Right atrium auricular region (tissue), 2 donors: ENCODE data around the gene KCNQ1. TPM values are rescaled to one million over a fixed set of nuclear protein-coding genes. Genes with fewer than 3 reads are reported as not detected.

ENCODE experiments used
- DNase-seq: peaks from one replicate; pipeline ENCODE4 v3.0.0-alpha.2; 2019; ENCODE audit warnings: low spot score
- H3K27ac ChIP-seq, 2 donors: fragments of 200-600 bp; sonication (generic); 1 replicate in 1 of 2; 2 replicates in 1 of 2; pipeline ENCODE4 v1.5.1; 2016 to 2019
- H3K27me3 ChIP-seq, 2 donors: fragments of 200-600 bp; sonication (generic); one replicate each; pipeline versions ENCODE4 v1.5.1 to v1.6.0; 2017 to 2019
- H3K36me3 ChIP-seq: fragments of 200-600 bp; sonication (generic); one replicate; pipeline ENCODE4 v1.5.1; 2016
- H3K4me1 ChIP-seq, 2 donors: fragments of 200-600 bp; sonication (generic); one replicate each; pipeline versions ENCODE4 v1.5.1 to v1.6.0; 2017 to 2019
- H3K4me3 ChIP-seq, 2 donors: fragments of 200-600 bp; sonication (generic); 1 replicate in 1 of 2; 2 replicates in 1 of 2; pipeline ENCODE4 v1.5.1; 2017 to 2019; ENCODE audit warnings: mild to moderate bottlenecking in 1 of 2, moderate library complexity in 1 of 2
- H3K9me3 ChIP-seq, 2 donors: fragments of 200-600 bp; sonication (generic); one replicate each; pipeline ENCODE4 v1.5.1; 2019
- total RNA-seq, 2 donors: library from RNA; depleted of rRNA; stranded (reverse); fragments of >200 nt; gene quantifications; one replicate each; pipeline ENCODE4 v1.1.0, GENCODE V29; 2016
- TF ChIP-seq, protein P1 (sequence below), 2 donors: fragments of 200-600 bp; sonication (generic); IDR thresholded peaks; one replicate each; pipeline ENCODE4 v1.5.1; 2019; ENCODE audit warnings: antibody characterized with exemption in 2 of 2

Gene KCNQ1
- total RNA-seq, 2 donors from 2014 or later: 12.7 to 25.1 TPM

- peak overlapping the region; percentile 82 to 85 for H3K27ac ChIP-seq
- TF ChIP-seq, protein P1, sequence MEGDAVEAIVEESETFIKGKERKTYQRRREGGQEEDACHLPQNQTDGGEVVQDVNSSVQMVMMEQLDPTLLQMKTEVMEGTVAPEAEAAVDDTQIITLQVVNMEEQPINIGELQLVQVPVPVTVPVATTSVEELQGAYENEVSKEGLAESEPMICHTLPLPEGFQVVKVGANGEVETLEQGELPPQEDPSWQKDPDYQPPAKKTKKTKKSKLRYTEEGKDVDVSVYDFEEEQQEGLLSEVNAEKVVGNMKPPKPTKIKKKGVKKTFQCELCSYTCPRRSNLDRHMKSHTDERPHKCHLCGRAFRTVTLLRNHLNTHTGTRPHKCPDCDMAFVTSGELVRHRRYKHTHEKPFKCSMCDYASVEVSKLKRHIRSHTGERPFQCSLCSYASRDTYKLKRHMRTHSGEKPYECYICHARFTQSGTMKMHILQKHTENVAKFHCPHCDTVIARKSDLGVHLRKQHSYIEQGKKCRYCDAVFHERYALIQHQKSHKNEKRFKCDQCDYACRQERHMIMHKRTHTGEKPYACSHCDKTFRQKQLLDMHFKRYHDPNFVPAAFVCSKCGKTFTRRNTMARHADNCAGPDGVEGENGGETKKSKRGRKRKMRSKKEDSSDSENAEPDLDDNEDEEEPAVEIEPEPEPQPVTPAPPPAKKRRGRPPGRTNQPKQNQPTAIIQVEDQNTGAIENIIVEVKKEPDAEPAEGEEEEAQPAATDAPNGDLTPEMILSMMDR (IDR thresholded peaks at IDR 0.05): no peak
- H3K4me3 ChIP-seq: peak overlapping the region in 1 of 2 donors; percentile 10
- peak; percentile 94 for DNase-seq
- H3K4me1 ChIP-seq: peaks cover 0 to 44% of the 10 kb centered on the region in 2 donors
- H3K9me3 ChIP-seq: peaks cover 0 to 9% of the 10 kb centered on the region in 2 donors
- no peaks in the 10 kb centered on the region for H3K36me3 ChIP-seq
- H3K27me3 ChIP-seq: no peaks in the 10 kb centered on the region
These were observed 381.3 kb downstream of the KCNQ1 start for GRCh38 chr11:2825889-2826678.

GRCh38 chr11:2826679-2827056 is 381.9 kb downstream of the KCNQ1 start:
- H3K27me3 ChIP-seq: no peaks in the 10 kb centered on the region
- TF ChIP-seq, protein P1 (IDR thresholded peaks at IDR 0.05): no peak
- H3K9me3 ChIP-seq: peaks cover 0 to 9% of the 10 kb centered on the region in 2 donors
- no peak overlapping the region for H3K4me3 ChIP-seq
- H3K36me3 ChIP-seq: no peaks in the 10 kb centered on the region
- H3K27ac ChIP-seq: peak overlapping the region; percentile 82 to 85
- H3K4me1 ChIP-seq: peaks cover 0 to 45% of the 10 kb centered on the region in 2 donors
- DNase-seq: no peak

GRCh38 chr11:2827256-2827655 is 382.4 kb downstream of the KCNQ1 start:
- no peak for DNase-seq
- Histone ChIP-seq H3K27me3 (no peaks in the 10 kb centered on the region), H3K36me3 (no peaks in the 10 kb centered on the region), H3K4me1 (peaks cover 0 to 45% of the 10 kb centered on the region in 2 donors), H3K4me3 (no peak overlapping the region), H3K27ac (peak overlapping the region; percentile 82 to 85), H3K9me3 (peaks cover 0 to 9% of the 10 kb centered on the region in 2 donors)
- TF ChIP-seq, protein P1 (IDR thresholded peaks at IDR 0.05): no peak

GRCh38 chr11:2827792-2828191 is 383.0 kb downstream of the KCNQ1 start:
- peaks cover 0 to 45% of the 10 kb centered on the region in 2 donors for H3K4me1 ChIP-seq
- H3K27ac ChIP-seq: peak overlapping the region; percentile 53 to 82
- peaks cover 0 to 9% of the 10 kb centered on the region in 2 donors for H3K9me3 ChIP-seq
- no peaks in the 10 kb centered on the region for H3K36me3 ChIP-seq
- DNase-seq: no peak
- TF ChIP-seq, protein P1 (IDR thresholded peaks at IDR 0.05): no peak
- H3K27me3 ChIP-seq: no peaks in the 10 kb centered on the region
- no peak overlapping the region for H3K4me3 ChIP-seq

DNA sequence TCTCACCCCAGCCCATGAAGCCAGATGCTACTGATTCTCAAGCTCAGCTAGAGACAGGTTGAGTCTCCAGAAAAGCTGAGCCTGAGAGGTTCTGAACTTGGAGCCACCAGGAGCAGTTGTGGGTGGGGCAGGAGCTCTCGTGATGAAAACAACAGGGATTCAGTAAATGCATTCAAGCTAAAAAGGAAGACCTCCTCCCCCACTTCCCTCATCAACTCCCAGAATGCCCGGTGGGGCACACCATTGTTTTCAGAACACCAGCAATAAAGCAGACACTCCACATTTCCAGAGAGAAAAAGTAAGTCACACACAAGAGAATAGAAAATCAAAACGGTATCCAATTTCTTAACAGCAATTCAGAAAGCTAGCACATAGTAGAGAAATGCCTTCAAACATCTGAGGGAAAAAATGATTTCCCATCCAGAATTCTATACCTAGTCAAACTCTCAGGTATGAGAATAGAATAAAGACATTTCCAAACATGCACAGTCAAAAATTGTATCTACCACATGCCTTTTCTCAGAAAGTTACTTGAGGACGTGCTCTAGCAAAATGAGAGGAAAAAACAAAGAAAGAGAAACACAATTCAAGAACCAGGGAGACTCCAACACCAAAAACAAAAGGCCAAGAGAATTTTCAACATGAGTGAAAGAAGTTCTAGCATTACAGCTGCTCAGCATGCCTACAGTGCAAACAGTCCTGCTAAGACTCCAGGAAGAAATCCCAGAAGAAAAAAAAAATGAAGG is 383.9 kb downstream of the KCNQ1 start:
- TF ChIP-seq, protein P1 (IDR thresholded peaks at IDR 0.05): no peak
- H3K9me3 ChIP-seq: peaks cover 0 to 6% of the 10 kb centered on the region in 2 donors
- H3K4me1 ChIP-seq: peaks cover 0 to 45% of the 10 kb centered on the region in 2 donors
- H3K27me3 ChIP-seq: no peaks in the 10 kb centered on the region
- no peak for DNase-seq
- H3K27ac ChIP-seq: peak overlapping the region; percentile 53 to 82
- no peak overlapping the region for H3K4me3 ChIP-seq
- H3K36me3 ChIP-seq: no peaks in the 10 kb centered on the region
